NCI-H2029 (cell line): Measurements from ENCODE around the gene PKN2.

ENCODE experiments used
- DNase-seq: peaks from one replicate; lab custom pipeline; 2025; lab: John Stamatoyannopoulos, UW

PKN2 gene

GRCh38 chr1:88683541-88684481 is at the start of gene PKN2:
Gene PKN2 (plus strand): TSS chr1:88684273. CDS start chr1:88684581, 308 bp downstream.
- peak; percentile 99 for DNase-seq

- no peak for DNase-seq
These were observed 49.5 kb upstream of the PKN2 start for GRCh38 chr1:88634538-88634937.

- no peak for DNase-seq
These were observed 44.0 kb upstream of the PKN2 start for GRCh38 chr1:88640060-88640459.

- DNase-seq = no peak
These were observed 38.2 kb upstream of the PKN2 start for GRCh38 chr1:88645886-88646285.

GRCh38 chr1:88646476-88647248 is 37.4 kb upstream of the PKN2 start:
- DNase-seq = no peak

GRCh38 chr1:88647249-88647645 is 36.8 kb upstream of the PKN2 start:
- no peak for DNase-seq

GRCh38 chr1:88647749-88648415 is 36.2 kb upstream of the PKN2 start:
- no peak for DNase-seq

- DNase-seq = no peak
These were observed 35.4 kb upstream of the PKN2 start for GRCh38 chr1:88648706-88649105.

GRCh38 chr1:88649932-88650331 is 34.1 kb upstream of the PKN2 start:
- DNase-seq = no peak

- no peak for DNase-seq
These were observed 33.2 kb upstream of the PKN2 start for GRCh38 chr1:88650676-88651418.

GRCh38 chr1:88655140-88655539 is 28.9 kb upstream of the PKN2 start:
- DNase-seq = no peak

GRCh38 chr1:88655685-88656299 is 28.3 kb upstream of the PKN2 start:
- DNase-seq = no peak

- DNase-seq = no peak
These were observed 25.7 kb upstream of the PKN2 start for GRCh38 chr1:88658419-88658818.

- no peak for DNase-seq
These were observed 24.5 kb upstream of the PKN2 start for GRCh38 chr1:88659552-88659951.

GRCh38 chr1:88661188-88661587 is 22.9 kb upstream of the PKN2 start:
- DNase-seq = no peak

GRCh38 chr1:88661951-88662699 is 21.9 kb upstream of the PKN2 start:
- DNase-seq = no peak

- DNase-seq = no peak
These were observed 21.4 kb upstream of the PKN2 start for GRCh38 chr1:88662723-88663122.

- DNase-seq = no peak
These were observed 15.7 kb upstream of the PKN2 start for GRCh38 chr1:88668405-88668804.

GRCh38 chr1:88670462-88670861 is 13.6 kb upstream of the PKN2 start:
- no peak for DNase-seq

GRCh38 chr1:88673446-88673845 is 10.6 kb upstream of the PKN2 start:
- no peak for DNase-seq

GRCh38 chr1:88678405-88678804 is 5.7 kb upstream of the PKN2 start:
- DNase-seq = no peak
